K562 (cell line): ENCODE measurements around the gene ORAI1. TPM values are rescaled to one million over a fixed set of nuclear protein-coding genes. Genes with fewer than 3 reads are reported as not detected.

ENCODE experiments used
- CBFA2T3 ChIP-seq: fragments of 450-650 bp; IDR thresholded peaks from 2 replicates; pipeline ENCODE4 v1.6.1; 2017
- CXXC5 ChIP-seq: fragments of 250-450 bp; sonication (Bioruptor Pico); IDR thresholded peaks from 2 replicates; pipeline ENCODE4 v1.8.0; 2022; ENCODE audit warnings: inconsistent platforms, mild to moderate bottlenecking, moderate library complexity
- DIDO1 ChIP-seq: fragments of 450-650 bp; IDR thresholded peaks from 2 replicates; pipeline ENCODE4 v1.6.1; 2016; ENCODE audit warnings: low read depth, missing biosample characterization, missing genetic modification characterization
- DMBX1 ChIP-seq: fragments of 250-450 bp; sonication (Bioruptor Pico); IDR thresholded peaks from 2 replicates; pipeline ENCODE4 v1.8.0; 2022; ENCODE audit warnings: inconsistent platforms, mild to moderate bottlenecking, moderate library complexity, borderline replicate concordance
- FOXA1 ChIP-seq: fragments of 450-650 bp; IDR thresholded peaks from 2 replicates; pipeline ENCODE4 v1.6.1; 2016; ENCODE audit warnings: mild to moderate bottlenecking, borderline replicate concordance
- HLTF ChIP-seq: fragments of 450-650 bp; IDR thresholded peaks from 2 replicates; pipeline ENCODE4 v1.6.1; 2016
- KHSRP ChIP-seq: fragments of 450-650 bp; IDR thresholded peaks from 2 replicates; pipeline ENCODE4 v1.6.1; 2017
- LEF1 ChIP-seq: fragments of 450-650 bp; IDR thresholded peaks from 2 replicates; pipeline ENCODE4 v1.6.1; 2016; ENCODE audit warnings: mild to moderate bottlenecking
- PCBP1 ChIP-seq: fragments of 200-400 bp; formaldehyde crosslinking; IDR thresholded peaks from 2 replicates; pipeline ENCODE4 v1.6.1; 2018; ENCODE audit warnings: mild to moderate bottlenecking, low read depth, low read length; ENCODE audit not compliant: poor library complexity, severe bottlenecking
- POLR2AphosphoS2 ChIP-seq: IDR thresholded peaks from 2 replicates; pipeline ENCODE4 v1.6.1; 2012; ENCODE audit warnings: low read length, improper control_type of control experiment
- POLR2G ChIP-seq: fragments of 200-400 bp; formaldehyde crosslinking; IDR thresholded peaks from 2 replicates; pipeline ENCODE4 v1.6.1; 2017; ENCODE audit warnings: low read depth, mild to moderate bottlenecking, antibody characterized with exemption, low read length, moderate library complexity
- RBM39 ChIP-seq: fragments of 200-400 bp; formaldehyde crosslinking; optimal IDR thresholded peaks from 2 replicates; pipeline ENCODE3; 2018; ENCODE audit warnings: low read depth, low read length
- SAFB2 ChIP-seq: fragments of 200-400 bp; formaldehyde crosslinking; IDR thresholded peaks from 2 replicates; pipeline ENCODE4 v1.6.1; 2018; ENCODE audit warnings: borderline replicate concordance, low read length, low read depth, moderate library complexity; ENCODE audit not compliant: severe bottlenecking
- SRSF3 ChIP-seq: fragments of 200-400 bp; formaldehyde crosslinking; IDR thresholded peaks from 2 replicates; pipeline ENCODE4 v1.6.1; 2016; ENCODE audit warnings: mild to moderate bottlenecking, low read length, moderate library complexity; ENCODE audit not compliant: insufficient read depth
- SRSF9 ChIP-seq: fragments of 200-400 bp; formaldehyde crosslinking; IDR thresholded peaks from 2 replicates; pipeline ENCODE4 v1.6.1; 2017; ENCODE audit warnings: low read depth, low read length, borderline replicate concordance
- THRAP3 ChIP-seq: fragments of 450-650 bp; IDR thresholded peaks from 2 replicates; pipeline ENCODE4 v1.6.1; 2016; ENCODE audit warnings: mild to moderate bottlenecking, inconsistent platforms, borderline replicate concordance
- VEZF1 ChIP-seq: fragments of 200-800 bp; sonication (Bioruptor generic); IDR thresholded peaks from 2 replicates; pipeline ENCODE4 v1.6.1; 2017; ENCODE audit warnings: missing genetic modification characterization, missing compliant biosample characterization
- XRCC3 ChIP-seq: fragments of 450-650 bp; IDR thresholded peaks from 2 replicates; pipeline ENCODE4 v1.6.1; 2017; ENCODE audit warnings: mild to moderate bottlenecking, moderate library complexity
- ZBTB1 ChIP-seq: sonication (generic); formaldehyde crosslinking; IDR thresholded peaks from 2 replicates; pipeline ENCODE4 v1.8.1; 2023; ENCODE audit warnings: missing genetic modification reagents, low read depth, mild to moderate bottlenecking, borderline replicate concordance
- ZNF184 ChIP-seq: sonication (generic); formaldehyde crosslinking; IDR thresholded peaks from 2 replicates; pipeline ENCODE4 v1.5.0; 2020; ENCODE audit warnings: missing genetic modification reagents
- ZNF232 ChIP-seq: sonication (generic); formaldehyde crosslinking; IDR thresholded peaks from 2 replicates; pipeline ENCODE4 v1.8.0; 2022; ENCODE audit warnings: mild to moderate bottlenecking, missing genetic modification reagents
- ZNF384 ChIP-seq: IDR thresholded peaks from 2 replicates; pipeline ENCODE4 v1.6.1; 2012; ENCODE audit warnings: low read depth, low read length, improper control_type of control experiment
- ZNF766 ChIP-seq: fragments of 200-800 bp; sonication (Bioruptor generic); conservative IDR thresholded peaks from 2 replicates; pipeline ENCODE4 v1.6.1; 2016; ENCODE audit warnings: missing genetic modification characterization, missing compliant biosample characterization
- ZNF77 ChIP-seq: fragments of 250-450 bp; sonication (Bioruptor Pico); IDR thresholded peaks from 2 replicates; pipeline ENCODE4 v1.5.0; 2020
- polyA plus RNA-seq, 8 experiments: library from polyadenylated mRNA; depleted of rRNA in 4 of 8; stranded (reverse) in 5 of 8; unstranded in 3 of 8; fragments of >200 nt; fragmentation: Nextera tagmentation in 2 of 8; fragmentation: Illumina TruSeq in 1 of 8; extraction: Ambion mirVana in 2 of 8; extraction: Trizol in 1 of 8; gene quantifications; 2 replicates each; pipeline versions ENCODE4 v1.2.1 to v1.2.3, GENCODE V29; 2011 to 2014; ENCODE audit warnings: inconsistent platforms in 1 of 8, missing spikeins in 1 of 8
- total RNA-seq, 7 experiments: library from RNA; depleted of rRNA in 6 of 7; stranded (reverse); fragments of >200 nt in 6 of 7; fragmentation: Illumina TruSeq in 2 of 7; extraction: Trizol in 2 of 7; gene quantifications; 2 replicates each; pipeline versions ENCODE4 v1.2.1 to v1.2.3, GENCODE V29; 2011 to 2021; ENCODE audit warnings: low replicate concordance in 1 of 7
- TF ChIP-seq, protein P1 (sequence below), 2 experiments: IDR thresholded peaks; 2 replicates each; pipeline ENCODE4 v1.6.1; 2011; ENCODE audit warnings: borderline replicate concordance in 1 of 2, control low read depth in 1 of 2, low read depth in 1 of 2, low read length in 1 of 2, mild to moderate bottlenecking in 1 of 2, mixed read lengths in 1 of 2, moderate library complexity in 1 of 2; ENCODE audit not compliant: insufficient read depth in 1 of 2, insufficient read length in 1 of 2, poor library complexity in 1 of 2, severe bottlenecking in 1 of 2; ENCODE audit errors: extremely low read depth in 1 of 2
- TF ChIP-seq, protein P2 (sequence below): sonication (generic); formaldehyde crosslinking; IDR thresholded peaks from 2 replicates; pipeline ENCODE4 v1.8.0; 2022; ENCODE audit warnings: missing genetic modification reagents, mild to moderate bottlenecking, borderline replicate concordance
- TF ChIP-seq, protein P3 (sequence below): fragments of 250-450 bp; sonication (Bioruptor Pico); IDR thresholded peaks from 2 replicates; pipeline ENCODE4 v1.8.0; 2021; ENCODE audit warnings: borderline replicate concordance, mild to moderate bottlenecking, moderate library complexity; ENCODE audit not compliant: poor library complexity, severe bottlenecking

The ORAI1 gene
- total and polyA plus RNA-seq, 9 of the 15 experiments (the other 6 are each of a cell fraction or from before 2014, with no cell fraction given) = 2.6 to 23.8 (median 9.3) TPM

- TF ChIP-seq ZNF184 (CRISPR knock-in tag) = no peak
- TF ChIP-seq LEF1 = peak; percentile 79; the same call in 1 of the 2 replicates
- no peak for TF ChIP-seq ZNF232 (CRISPR knock-in tag)
- TF ChIP-seq VEZF1 (CRISPR knock-in tag) = peak; percentile 83
- no peak for TF ChIP-seq ZBTB1 (CRISPR knock-in tag)
- no peak for TF ChIP-seq RBM39
- TF ChIP-seq ZNF77 (CRISPR knock-in tag) = no peak
- TF ChIP-seq SAFB2 = no peak
- no peak for TF ChIP-seq FOXA1
- TF ChIP-seq CBFA2T3 = peak; percentile 97
- no peak; the same call in 1 of the 2 replicates for TF ChIP-seq DIDO1 (tag)
- TF ChIP-seq CXXC5 (CRISPR knock-in tag) = peak; percentile 63
- no peak for TF ChIP-seq DMBX1 (CRISPR knock-in tag)
- TF ChIP-seq POLR2G = no peak
- TF ChIP-seq, protein P1, sequence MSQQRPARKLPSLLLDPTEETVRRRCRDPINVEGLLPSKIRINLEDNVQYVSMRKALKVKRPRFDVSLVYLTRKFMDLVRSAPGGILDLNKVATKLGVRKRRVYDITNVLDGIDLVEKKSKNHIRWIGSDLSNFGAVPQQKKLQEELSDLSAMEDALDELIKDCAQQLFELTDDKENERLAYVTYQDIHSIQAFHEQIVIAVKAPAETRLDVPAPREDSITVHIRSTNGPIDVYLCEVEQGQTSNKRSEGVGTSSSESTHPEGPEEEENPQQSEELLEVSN (IDR thresholded peaks at IDR 0.05; ENCODE audit: borderline replicate concordance in 1 of 2, extremely low read depth in 1 of 2, insufficient read depth in 1 of 2, insufficient read length in 1 of 2, low read depth in 1 of 2, low read length in 1 of 2, poor library complexity in 1 of 2, severe bottlenecking in 1 of 2) = no peak
- no peak for TF ChIP-seq THRAP3
- 0 out of 2 replicates have a peak, but pooled peaks have one; percentile 39 for TF ChIP-seq KHSRP
- TF ChIP-seq, protein P2, sequence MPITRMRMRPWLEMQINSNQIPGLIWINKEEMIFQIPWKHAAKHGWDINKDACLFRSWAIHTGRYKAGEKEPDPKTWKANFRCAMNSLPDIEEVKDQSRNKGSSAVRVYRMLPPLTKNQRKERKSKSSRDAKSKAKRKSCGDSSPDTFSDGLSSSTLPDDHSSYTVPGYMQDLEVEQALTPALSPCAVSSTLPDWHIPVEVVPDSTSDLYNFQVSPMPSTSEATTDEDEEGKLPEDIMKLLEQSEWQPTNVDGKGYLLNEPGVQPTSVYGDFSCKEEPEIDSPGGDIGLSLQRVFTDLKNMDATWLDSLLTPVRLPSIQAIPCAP (CRISPR knock-in tag) = no peak
- TF ChIP-seq, protein P3, sequence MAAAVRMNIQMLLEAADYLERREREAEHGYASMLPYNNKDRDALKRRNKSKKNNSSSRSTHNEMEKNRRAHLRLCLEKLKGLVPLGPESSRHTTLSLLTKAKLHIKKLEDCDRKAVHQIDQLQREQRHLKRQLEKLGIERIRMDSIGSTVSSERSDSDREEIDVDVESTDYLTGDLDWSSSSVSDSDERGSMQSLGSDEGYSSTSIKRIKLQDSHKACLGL (CRISPR knock-in tag) = no peak
- no peak for TF ChIP-seq SRSF9
- TF ChIP-seq PCBP1 = no peak
- TF ChIP-seq SRSF3 = no peak
- TF ChIP-seq HLTF = no peak; the same call in 1 of the 2 replicates
- peak; percentile 70 for TF ChIP-seq ZNF384
- TF ChIP-seq XRCC3 = no peak
- TF ChIP-seq ZNF766 (CRISPR knock-in tag) = peak; percentile 76; the same call in 1 of the 2 replicates
- no peak for TF ChIP-seq POLR2AphosphoS2
These were observed 23.6 kb downstream of the ORAI1 start (continued) for GRCh38 chr12:121649819-121650353.
